Spleen (tissue), 7 donors: ENCODE measurements around the gene MNX1.

ENCODE experiments used
- CTCF ChIP-seq, 11 experiments: fragments of 200-600 bp in 7 of 11; fragments of 450-650 bp in 4 of 11; sonication (generic) in 4 of 11; IDR thresholded peaks in 8 of 11; conservative IDR thresholded peaks in 3 of 11; 1 replicate in 7 of 11; 2 replicates in 4 of 11; pipeline versions ENCODE4 v1.4.0 to v1.8.0; 2016 to 2021; ENCODE audit warnings: antibody characterized with exemption in 11 of 11, inconsistent platforms in 4 of 11, mild to moderate bottlenecking in 1 of 11
- POLR2A ChIP-seq, 3 donors: fragments of 450-650 bp; IDR thresholded peaks; one replicate each; pipeline ENCODE4 v1.5.1; 2017; ENCODE audit warnings: antibody characterized with exemption in 3 of 3, mild to moderate bottlenecking in 1 of 3
- donor health status: DM: no; HTN: no; CAD: no; lungs with moderate emphysema.
- donor health status: DM: no; HTN: no; CAD: no.
- donor health status: DM: no; HTN: no; CAD: no.

GRCh38 chr7:157005456-157006204, 4.8 kb downstream of the MNX1 start:
- TF ChIP-seq CTCF (IDR thresholded peaks at IDR 0.05 in 8 of 11, conservative IDR thresholded peaks at IDR 0.05 in 3 of 11) (no peak), POLR2A (IDR thresholded peaks at IDR 0.05) (no peak)
